Loucy (cell line): Measurements from ENCODE around the gene KRT35.

Source experiments
- H2AFZ ChIP-seq: fragments of 200-600 bp; sonication (generic); 2 replicates; pipeline ENCODE4 v1.6.0; 2016; ENCODE audit warnings: antibody characterized with exemption, mild to moderate bottlenecking, low read length, moderate library complexity
- H3F3A ChIP-seq: fragments of 200-600 bp; 2 replicates; pipeline ENCODE4 v1.6.0; 2016; ENCODE audit warnings: antibody characterized with exemption, low read depth, mild to moderate bottlenecking
- H3K27me3 ChIP-seq: fragments of 200-600 bp; sonication (generic); 2 replicates; pipeline ENCODE4 v1.6.1; 2014; ENCODE audit warnings: low read length, mild to moderate bottlenecking; ENCODE audit not compliant: insufficient read depth, poor library complexity, severe bottlenecking
- H3K36me3 ChIP-seq: fragments of 200-600 bp; sonication (generic); 2 replicates; pipeline ENCODE4 v1.6.1; 2016; ENCODE audit warnings: low read length; ENCODE audit not compliant: insufficient read depth
- H3K4me1 ChIP-seq: fragments of 200-600 bp; sonication (generic); 2 replicates; pipeline ENCODE4 v1.5.1; 2014; ENCODE audit warnings: low read length, mild to moderate bottlenecking; ENCODE audit not compliant: insufficient read depth, poor library complexity, severe bottlenecking
- H3K4me2 ChIP-seq: fragments of 200-600 bp; sonication (generic); 2 replicates; pipeline ENCODE4 v1.6.0; 2014; ENCODE audit warnings: antibody characterized with exemption, low read length, low read depth, mild to moderate bottlenecking; ENCODE audit not compliant: poor library complexity, severe bottlenecking
- H3K4me3 ChIP-seq: fragments of 200-600 bp; sonication (generic); 2 replicates; pipeline ENCODE4 v1.5.1; 2014; ENCODE audit warnings: low read length, mild to moderate bottlenecking, mixed read lengths; ENCODE audit not compliant: poor library complexity, severe bottlenecking
- H3K79me2 ChIP-seq: fragments of 200-600 bp; sonication (generic); 2 replicates; pipeline ENCODE4 v1.6.1; 2014; ENCODE audit warnings: low read length; ENCODE audit not compliant: insufficient read depth
- H3K9ac ChIP-seq: fragments of 200-600 bp; sonication (generic); 2 replicates; pipeline ENCODE4 v1.6.0; 2014; ENCODE audit warnings: mild to moderate bottlenecking, low read depth, low read length, moderate library complexity; ENCODE audit not compliant: poor library complexity, severe bottlenecking
- H3K9me2 ChIP-seq: fragments of 200-600 bp; sonication (generic); replicated peaks from 2 replicates; pipeline ENCODE4 v1.6.1; 2016; ENCODE audit warnings: low read depth, low read length, mixed read lengths
- H3K9me3 ChIP-seq: fragments of 200-600 bp; sonication (generic); 2 replicates; pipeline ENCODE4 v1.6.1; 2014; ENCODE audit warnings: mild to moderate bottlenecking, antibody characterized with exemption, low read length, low read depth; ENCODE audit not compliant: insufficient read depth
- H4K20me1 ChIP-seq: fragments of 200-600 bp; sonication (generic); 2 replicates; pipeline ENCODE4 v1.6.0; 2014; ENCODE audit warnings: antibody characterized with exemption, low read length, mild to moderate bottlenecking; ENCODE audit not compliant: insufficient read depth, poor library complexity, severe bottlenecking
- EZH2phosphoT487 ChIP-seq: fragments of 200-600 bp; IDR thresholded peaks from 2 replicates; pipeline ENCODE4 v1.6.1; 2018; ENCODE audit warnings: antibody characterized with exemption, mild to moderate bottlenecking, moderate library complexity, borderline replicate concordance
- TF ChIP-seq, protein P1 (sequence below): fragments of 200-600 bp; sonication (generic); conservative IDR thresholded peaks from 2 replicates; pipeline ENCODE4 v1.5.1; 2014; ENCODE audit warnings: mild to moderate bottlenecking, antibody characterized with exemption, low read length

KRT35 gene

DNA sequence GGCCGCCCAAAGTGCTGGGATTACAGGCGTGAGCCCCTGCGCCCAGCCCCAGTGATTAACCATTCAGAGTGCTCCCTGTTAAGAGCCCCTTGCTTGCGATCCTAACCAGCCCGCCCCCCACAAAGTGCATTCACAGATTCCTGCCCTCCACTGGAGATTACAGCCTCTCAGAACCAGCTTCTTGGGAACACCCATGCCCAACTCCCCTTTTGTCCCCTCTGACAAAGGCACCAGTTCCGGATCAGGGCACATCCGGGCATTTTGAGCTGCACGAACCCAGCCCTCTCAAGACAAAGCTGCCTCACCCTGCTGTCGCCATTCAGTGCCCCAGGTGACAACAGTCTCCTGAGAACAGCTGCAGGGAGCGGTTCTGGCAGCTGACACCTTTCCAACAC is 48.0 kb upstream of the KRT35 start:
- Histone ChIP-seq H3K79me2 (no peaks in the 10 kb centered on the region), H3K27me3 (no peaks in the 10 kb centered on the region), H3F3A (no peaks in the 10 kb centered on the region), H3K36me3 (no peaks in the 10 kb centered on the region), H3K4me1 (no peaks in the 10 kb centered on the region), H3K9me2 (no peaks in the 10 kb centered on the region), H3K9me3 (no peaks in the 10 kb centered on the region), H3K9ac (no peak overlapping the region), H2AFZ (no peak overlapping the region), H4K20me1 (no peaks in the 10 kb centered on the region), H3K4me3 (no peak overlapping the region), H3K4me2 (no peak overlapping the region)
- TF ChIP-seq EZH2phosphoT487, result no peak
- TF ChIP-seq, protein P1, sequence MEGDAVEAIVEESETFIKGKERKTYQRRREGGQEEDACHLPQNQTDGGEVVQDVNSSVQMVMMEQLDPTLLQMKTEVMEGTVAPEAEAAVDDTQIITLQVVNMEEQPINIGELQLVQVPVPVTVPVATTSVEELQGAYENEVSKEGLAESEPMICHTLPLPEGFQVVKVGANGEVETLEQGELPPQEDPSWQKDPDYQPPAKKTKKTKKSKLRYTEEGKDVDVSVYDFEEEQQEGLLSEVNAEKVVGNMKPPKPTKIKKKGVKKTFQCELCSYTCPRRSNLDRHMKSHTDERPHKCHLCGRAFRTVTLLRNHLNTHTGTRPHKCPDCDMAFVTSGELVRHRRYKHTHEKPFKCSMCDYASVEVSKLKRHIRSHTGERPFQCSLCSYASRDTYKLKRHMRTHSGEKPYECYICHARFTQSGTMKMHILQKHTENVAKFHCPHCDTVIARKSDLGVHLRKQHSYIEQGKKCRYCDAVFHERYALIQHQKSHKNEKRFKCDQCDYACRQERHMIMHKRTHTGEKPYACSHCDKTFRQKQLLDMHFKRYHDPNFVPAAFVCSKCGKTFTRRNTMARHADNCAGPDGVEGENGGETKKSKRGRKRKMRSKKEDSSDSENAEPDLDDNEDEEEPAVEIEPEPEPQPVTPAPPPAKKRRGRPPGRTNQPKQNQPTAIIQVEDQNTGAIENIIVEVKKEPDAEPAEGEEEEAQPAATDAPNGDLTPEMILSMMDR, result no peak

DNA sequence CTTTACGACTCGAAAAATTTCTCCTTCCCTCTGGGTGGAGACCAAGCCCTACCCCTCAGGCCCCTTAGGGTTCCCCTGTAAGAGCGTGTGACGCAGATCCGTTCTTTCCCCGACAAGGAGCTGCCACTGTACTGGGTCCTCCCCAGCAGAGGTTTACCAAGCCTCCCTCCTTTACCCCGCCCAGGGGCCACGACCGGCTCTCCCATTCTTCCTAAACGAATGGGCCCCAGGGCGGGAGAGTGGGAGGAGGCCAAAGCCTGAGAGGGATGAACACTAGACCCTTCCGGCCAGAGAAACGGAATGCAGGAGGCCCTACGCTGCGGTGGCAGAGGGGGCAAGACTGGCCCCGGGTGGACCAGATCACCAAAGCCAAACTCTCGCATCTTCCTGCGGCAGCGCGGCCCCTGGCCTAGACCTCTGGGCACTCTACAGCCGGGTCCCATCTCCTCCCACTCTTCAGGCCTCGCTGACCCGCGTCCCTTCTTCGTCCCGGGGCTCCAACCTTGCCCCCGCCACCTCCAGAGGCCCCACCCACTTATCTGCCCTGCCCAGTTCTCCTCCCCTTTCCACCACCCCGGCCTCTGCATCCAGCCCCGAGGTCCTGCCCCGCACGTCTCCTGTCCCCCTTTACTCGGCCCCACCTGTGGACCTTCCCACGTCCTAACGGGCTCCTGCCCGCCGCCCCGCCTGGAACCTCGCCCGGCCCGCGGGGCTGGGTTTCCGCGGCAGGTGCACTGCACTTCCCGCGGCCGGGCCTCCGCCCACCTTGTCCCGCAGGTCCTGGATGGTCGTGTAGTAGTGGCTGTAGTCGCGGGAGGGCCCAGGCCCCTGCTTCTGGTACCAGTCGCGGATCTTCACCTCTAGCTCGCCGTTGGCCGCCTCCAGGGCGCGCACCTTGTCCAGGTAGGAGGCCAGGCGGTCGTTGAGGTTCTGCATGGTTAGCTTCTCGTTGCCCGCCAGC is 46.4 kb upstream of the KRT35 start:
- no peaks in the 10 kb centered on the region for H3F3A ChIP-seq
- no peak overlapping the region for H3K4me3 ChIP-seq
- H3K4me2 ChIP-seq, result no peak overlapping the region

DNA sequence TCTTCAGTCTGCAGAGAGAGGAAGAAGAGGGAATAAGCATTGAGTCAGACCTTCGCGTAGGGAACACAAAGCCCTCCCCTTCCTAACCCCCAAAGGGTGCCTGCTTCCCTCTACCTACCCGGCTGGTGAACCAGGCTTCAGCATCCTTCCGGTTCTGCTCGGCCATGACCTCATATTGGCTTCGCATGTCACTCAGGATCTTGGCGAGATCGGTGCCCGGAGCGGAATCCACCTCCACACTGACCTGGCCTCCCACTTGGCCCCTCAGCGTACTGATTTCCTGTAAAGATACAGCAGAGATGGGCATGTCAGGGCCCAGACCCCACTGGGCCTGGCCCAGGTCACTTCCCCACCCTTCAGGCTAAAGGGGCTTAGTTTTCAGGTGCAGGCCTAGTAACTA is 43.3 kb upstream of the KRT35 start:
- Histone ChIP-seq H4K20me1 (no peaks in the 10 kb centered on the region), H3F3A (no peaks in the 10 kb centered on the region), H3K36me3 (no peaks in the 10 kb centered on the region), H3K27me3 (no peaks in the 10 kb centered on the region), H3K4me3 (no peak overlapping the region), H3K9ac (no peak overlapping the region), H3K4me1 (no peaks in the 10 kb centered on the region), H3K4me2 (no peak overlapping the region), H3K79me2 (no peaks in the 10 kb centered on the region), H2AFZ (no peak overlapping the region), H3K9me3 (no peaks in the 10 kb centered on the region), H3K9me2 (no peaks in the 10 kb centered on the region)
- TF ChIP-seq, protein P1, result no peak
- no peak for TF ChIP-seq EZH2phosphoT487

More for the DNA sequence above, 46.4 kb upstream of the KRT35 start:
- Histone ChIP-seq H4K20me1 (no peaks in the 10 kb centered on the region), H2AFZ (no peak overlapping the region), H3K79me2 (no peaks in the 10 kb centered on the region), H3K9ac (no peak overlapping the region), H3K9me3 (no peaks in the 10 kb centered on the region), H3K4me1 (no peaks in the 10 kb centered on the region), H3K36me3 (no peaks in the 10 kb centered on the region), H3K27me3 (no peaks in the 10 kb centered on the region), H3K9me2 (no peaks in the 10 kb centered on the region)
- TF ChIP-seq, protein P1, result no peak
- TF ChIP-seq EZH2phosphoT487, result no peak
